Stimulated activated CD4-positive, alpha-beta T cell treated with anti-CD3 and anti-CD28 coated beads, Interleukin-1b, Interleukin-23, amount 100 ng/mL, for 48 hours (primary cell): ENCODE data around the gene PDE7B.

Source experiments
- DNase-seq: peaks from one replicate; pipeline ENCODE4 v3.0.0-alpha.2; 2020

The PDE7B gene

GRCh38 chr6:135891710-135892109 lies 40.2 kb downstream of the PDE7B start:
- no peak for DNase-seq

DNA sequence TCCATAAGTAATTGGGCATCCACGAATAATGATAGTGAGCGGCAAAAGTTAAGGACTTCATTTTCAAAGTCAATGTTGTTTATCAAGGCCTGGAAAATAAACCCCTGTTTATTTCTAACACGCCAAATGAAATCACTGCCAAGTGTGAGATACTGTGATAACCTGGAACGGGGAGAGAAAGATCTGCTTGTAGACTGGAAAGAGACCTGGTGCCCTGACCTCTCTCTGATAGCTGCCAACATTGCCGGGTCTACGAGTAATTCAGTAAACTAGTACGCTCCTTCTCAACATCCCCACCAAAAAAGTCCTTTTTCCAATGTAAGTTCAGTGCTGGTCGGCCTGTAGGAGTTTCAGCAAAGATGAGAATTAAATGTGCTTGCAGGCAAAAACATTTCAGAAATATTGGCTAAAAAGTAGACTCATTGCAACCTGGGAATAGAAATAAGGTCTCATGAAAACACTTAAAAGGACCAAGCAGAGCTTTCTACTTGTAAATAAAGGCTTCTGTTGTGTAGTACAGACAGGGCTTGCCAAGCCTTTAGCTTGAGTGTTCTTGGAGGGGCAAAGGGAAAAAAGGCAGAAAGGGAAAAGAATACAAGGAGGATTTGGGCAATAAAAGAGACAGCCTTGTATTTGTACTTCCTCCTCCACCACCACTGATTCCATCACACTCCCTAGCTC lies 43.9 kb downstream of the PDE7B start:
- DNase-seq = no peak

- no peak for DNase-seq
Observed at GRCh38 chr6:135897087-135897486, 45.6 kb downstream of the PDE7B start.

DNA sequence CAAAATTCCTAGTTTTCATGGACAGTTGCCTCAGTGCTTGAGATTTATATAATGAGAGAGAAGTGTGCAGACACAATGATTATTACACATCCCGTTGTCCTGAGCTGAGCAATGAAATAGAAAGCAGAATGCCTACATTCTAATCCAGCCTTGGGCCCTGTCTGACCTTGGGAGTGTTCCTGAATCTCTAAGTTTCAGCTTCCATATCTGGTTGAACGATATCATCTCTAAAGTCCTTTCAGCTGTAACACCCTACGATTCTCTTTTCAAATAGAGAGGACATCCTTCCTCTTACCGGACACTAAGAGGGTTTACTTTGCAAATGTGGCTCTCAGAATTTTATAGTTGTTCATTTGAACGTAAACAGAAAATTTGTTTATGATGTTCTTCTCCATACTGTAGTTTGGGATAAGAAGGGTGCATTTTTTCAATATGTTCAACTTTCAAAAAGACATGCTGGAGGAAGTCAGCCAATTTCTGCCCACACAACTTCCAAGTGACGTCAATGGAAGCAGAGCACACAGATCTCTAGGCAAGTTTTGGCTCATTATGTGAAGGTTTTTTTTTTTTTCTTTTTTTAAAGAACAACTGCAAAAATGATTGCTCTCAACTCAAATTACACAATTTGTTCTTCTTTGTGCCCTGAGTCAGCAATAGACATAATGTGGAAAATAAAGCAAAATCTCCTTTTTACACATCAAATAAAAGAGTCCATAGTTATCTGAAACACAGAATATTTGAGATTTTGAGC lies 50.4 kb downstream of the PDE7B start:
- no peak for DNase-seq

DNA sequence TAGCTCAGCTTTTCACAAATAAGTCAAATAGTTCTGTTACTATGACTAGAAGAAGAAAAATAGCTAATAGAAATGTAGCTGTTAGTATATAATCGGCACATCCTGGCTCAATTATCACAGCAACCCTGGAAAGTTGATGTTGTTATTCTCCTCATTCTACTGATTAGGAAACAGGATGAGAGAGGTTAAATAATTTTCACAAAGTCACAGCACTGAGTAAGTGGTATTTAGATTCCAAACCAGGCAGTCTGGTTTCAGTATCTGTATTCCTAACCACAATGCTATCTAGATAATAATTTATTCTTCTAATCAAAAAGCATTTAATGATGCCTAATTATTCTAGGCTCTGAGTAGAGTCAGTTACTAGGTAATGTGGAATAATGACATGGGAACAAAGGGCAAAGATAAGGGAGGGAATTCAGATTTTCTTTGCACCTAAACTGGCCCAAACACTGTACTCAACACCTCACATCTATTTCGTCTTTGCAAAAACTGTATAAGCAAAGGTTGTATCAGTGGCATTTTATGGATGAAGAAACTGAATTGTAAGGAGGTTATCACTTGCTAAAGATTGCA lies 51.3 kb downstream of the PDE7B start:
- no peak for DNase-seq

- DNase-seq = no peak
Observed at GRCh38 chr6:135904666-135905065, 53.2 kb downstream of the PDE7B start.

GRCh38 chr6:135905604-135906300 lies 54.3 kb downstream of the PDE7B start:
- no peak for DNase-seq

DNA sequence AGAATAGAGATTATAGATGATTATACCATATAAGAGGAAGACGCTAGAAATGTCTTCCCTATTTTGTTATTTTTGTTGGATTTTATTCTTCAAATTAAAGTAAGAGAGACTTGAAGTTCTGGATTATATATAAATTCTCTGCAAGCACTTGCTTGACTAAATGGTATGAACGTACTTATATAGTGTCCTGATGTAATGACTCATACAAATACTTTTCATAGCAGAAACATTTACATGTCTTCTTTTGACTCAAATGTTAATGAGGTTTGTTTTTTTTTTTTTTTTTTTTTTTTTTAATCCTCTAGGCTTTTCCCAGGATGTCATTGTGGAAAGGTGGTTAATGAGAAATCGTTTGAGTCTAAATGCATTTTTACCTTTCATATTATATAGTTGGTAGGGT lies 55.0 kb downstream of the PDE7B start:
- no peak for DNase-seq

DNA sequence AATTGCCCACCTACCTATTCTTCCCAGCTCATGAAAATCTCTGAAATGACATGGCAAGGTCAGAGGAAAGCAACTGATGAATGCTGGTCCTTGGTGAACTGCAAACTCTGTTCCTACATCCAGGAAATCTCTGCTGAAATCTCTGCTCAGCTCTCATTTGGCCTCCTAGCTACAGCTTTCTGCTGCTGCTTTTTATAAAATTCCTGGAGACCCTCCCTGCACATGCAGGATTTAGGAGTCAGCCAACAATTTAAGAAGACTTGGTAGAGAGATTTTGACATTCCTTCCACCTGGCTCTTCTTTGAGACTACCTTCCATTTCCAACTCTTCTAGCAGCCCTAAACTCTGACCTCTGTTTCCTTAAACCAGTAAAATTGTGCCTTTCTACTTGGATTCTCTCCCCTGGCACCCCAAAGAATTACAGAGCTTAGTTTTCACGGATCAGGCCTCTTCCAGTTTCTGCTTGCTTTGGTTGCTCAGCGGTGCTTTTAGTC lies 55.5 kb downstream of the PDE7B start:
- DNase-seq = no peak

- DNase-seq = peak; percentile 32
Observed at GRCh38 chr6:135909737-135910387, 58.4 kb downstream of the PDE7B start.

GRCh38 chr6:135910790-135911618 lies 59.5 kb downstream of the PDE7B start:
- no peak for DNase-seq

- DNase-seq = no peak
Observed at GRCh38 chr6:135913785-135914184, 62.3 kb downstream of the PDE7B start.

DNA sequence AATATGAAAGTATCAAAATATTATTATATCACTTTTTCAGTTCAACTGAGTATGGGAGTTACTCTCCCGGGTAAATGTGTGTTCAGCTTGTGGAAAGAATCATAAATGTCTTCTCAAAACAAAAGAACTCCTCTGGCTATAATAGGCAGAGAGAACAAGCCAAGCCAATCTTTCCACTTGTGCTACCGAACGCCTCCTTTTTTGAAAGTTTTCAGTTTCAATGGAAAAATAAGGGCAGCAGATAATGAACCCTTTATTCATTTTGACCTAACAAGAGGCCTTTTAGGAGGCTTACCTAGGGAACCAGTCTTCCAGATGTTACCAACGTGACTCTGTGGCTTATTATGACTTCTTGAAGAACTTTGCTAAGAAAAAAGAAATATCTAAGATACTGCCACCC lies 67.5 kb downstream of the PDE7B start:
- no peak for DNase-seq

DNA sequence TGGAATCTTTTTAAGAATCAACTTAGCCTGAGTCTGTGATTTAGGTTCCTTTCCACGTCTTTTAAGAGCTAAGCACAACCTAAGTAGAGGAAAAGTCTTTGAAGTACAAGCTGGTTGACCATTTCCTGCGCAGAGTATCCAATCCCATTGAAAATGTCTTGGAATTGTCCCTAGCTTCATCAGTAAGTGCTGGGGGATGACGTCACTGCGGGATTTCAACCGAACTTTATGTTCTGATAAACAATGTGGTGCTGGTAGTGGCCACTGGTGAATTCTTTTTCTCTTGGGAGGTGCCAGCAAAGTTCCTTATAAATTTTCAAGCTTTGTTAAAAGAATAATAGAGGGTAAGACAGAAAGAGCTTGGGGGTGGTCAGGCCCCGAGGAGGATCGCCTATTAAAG lies 69.2 kb downstream of the PDE7B start:
- DNase-seq = no peak

DNA sequence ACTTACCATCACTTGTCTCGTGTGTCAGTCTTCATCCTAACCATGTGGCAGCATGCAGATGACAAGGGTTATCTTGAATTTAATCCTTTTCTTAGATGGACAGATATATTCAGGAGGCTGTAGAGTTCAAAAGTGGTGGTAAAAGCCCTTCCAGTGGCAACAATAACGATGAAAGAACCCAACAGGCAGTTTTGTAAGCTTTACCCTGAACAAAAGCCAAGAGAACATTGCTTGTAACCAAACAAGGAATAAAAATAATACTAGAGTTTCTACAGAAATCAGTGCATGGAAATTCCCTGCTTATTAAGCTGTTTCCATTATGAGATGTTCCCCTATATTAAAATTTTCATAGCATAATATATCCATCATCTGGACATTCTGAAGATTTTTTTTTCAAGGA lies 69.7 kb downstream of the PDE7B start:
- DNase-seq = no peak

DNA sequence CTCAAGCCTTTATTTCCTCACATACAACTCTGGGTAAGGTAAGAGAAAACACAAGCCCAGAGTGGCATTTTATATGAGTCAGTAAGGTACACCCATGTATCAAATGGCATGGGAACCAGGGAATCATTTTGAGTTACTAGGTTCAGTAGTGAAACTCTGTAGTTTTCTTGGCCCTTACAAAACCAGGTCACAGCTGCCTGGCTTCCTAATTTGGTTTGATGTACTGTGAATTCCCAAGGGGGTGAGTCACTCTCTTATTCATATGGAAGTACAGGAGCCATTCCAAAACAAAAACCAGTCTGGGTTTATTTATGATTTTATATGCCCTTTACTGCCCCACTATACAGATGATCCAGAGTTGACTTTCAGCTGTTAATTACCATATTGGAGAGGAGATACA lies 70.7 kb downstream of the PDE7B start:
- no peak for DNase-seq

DNA sequence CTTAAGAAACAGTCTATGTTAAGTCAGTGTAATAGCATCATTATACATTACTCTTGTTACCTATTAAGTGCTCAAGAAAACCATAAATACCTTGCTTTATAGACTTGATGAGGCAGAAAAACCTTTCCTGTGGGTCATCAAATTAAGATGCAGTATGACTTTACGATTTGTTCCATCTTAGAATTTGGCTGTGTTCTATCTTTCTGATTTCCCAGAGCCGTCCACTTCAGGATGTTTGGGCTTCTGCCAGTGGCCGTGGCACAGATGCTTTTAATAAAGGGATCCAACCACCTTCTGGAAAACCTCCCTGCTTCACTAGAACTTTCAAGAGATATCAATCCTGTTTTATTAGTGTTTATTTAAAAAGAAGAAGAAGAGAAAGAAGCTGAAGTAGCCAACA lies 71.2 kb downstream of the PDE7B start:
- DNase-seq = no peak

DNA sequence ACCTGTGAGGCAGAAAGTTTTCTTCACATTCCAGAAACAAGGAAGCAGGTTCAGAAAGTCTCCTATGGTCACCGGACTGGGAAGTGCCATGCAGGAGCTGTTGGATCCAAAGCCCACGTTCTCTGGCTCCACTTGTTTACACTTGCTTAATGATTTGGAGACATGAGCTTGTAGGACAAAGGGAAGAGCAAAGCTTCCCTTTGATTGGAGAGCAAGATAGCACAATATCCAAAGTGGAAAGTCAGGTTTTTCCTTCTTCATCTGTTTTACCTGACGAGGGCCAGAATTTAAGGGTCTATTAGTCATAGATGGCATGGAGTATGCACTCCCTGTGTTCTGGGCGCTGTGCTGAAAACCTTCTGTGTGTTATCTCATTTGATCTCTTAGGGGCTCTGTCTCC lies 81.2 kb downstream of the PDE7B start:
- DNase-seq = no peak

DNA sequence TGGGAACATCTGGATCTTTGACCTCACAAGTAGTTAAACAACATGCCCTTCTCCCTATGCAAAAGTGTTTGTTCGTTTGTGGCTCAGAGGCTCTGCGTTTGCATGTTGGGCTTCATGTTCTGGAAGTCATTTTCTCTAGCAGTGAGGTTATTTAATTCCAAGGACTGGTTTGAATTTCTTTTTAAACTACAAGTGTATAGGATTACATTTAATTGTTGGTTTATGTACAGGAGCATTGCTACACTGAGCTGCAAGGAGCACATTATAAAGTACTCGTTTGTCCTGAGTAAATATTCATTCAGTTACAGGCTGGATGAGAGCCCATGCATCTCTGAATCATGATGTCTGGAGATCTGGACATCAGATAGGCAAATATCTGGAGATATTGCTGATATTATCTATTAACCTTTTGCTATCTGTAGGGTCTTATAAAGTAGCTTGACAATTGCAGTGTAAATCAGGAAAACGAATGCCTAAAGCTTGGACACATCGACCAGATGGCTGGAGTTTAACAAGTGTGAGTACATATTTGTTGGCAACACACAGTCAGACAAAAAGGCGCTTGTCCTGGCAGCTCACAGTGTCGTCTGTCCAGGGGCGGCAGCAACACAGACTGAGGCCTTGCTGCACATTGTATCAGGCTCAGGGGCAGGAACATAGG lies 84.6 kb downstream of the PDE7B start:
- DNase-seq = no peak

DNA sequence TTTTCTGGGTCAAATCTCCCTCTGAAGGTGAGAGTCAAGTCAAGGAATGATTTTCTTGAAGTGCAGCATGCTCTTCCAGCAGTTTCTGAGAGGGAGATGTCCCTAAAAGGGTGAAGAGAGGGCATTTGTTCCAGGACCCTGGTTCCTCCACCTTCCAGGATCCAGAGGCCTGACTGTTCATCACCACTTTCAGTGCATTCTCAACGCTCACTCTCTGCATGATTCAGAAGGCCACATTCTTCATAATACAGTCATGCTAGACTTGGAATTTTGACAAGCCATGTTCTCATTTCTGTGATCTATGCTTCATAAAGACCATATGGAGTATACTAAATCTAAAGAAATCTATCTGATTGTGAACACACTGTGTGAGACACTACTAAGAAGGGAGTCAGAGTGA lies 85.1 kb downstream of the PDE7B start:
- DNase-seq = no peak

- DNase-seq = no peak
Observed at GRCh38 chr6:135937106-135937505, 85.6 kb downstream of the PDE7B start.
